Vagina (tissue), 2 donors: ENCODE results near the gene ENTPD7. TPM values are rescaled to one million over a fixed set of nuclear protein-coding genes. Genes with fewer than 3 reads are reported as not detected.

Source experiments
- DNase-seq, 2 donors: peaks; one replicate each; pipeline ENCODE4 v3.0.0-alpha.2; 2017; ENCODE audit errors: extremely low spot score in 2 of 2
- H3K27ac ChIP-seq: fragments of 200-600 bp; sonication (generic); one replicate; pipeline ENCODE4 v1.5.1; 2019
- H3K27me3 ChIP-seq: fragments of 200-600 bp; sonication (generic); one replicate; pipeline ENCODE4 v1.5.1; 2019
- H3K36me3 ChIP-seq, 2 donors: fragments of 200-600 bp; sonication (generic); one replicate each; pipeline ENCODE4 v1.5.1; 2017 to 2019
- H3K4me1 ChIP-seq: fragments of 200-600 bp; sonication (generic); one replicate; pipeline ENCODE4 v1.5.1; 2019
- H3K4me3 ChIP-seq, 2 donors: fragments of 200-600 bp; sonication (generic); 1 replicate in 1 of 2; 2 replicates in 1 of 2; pipeline ENCODE4 v1.5.1; 2016 to 2019
- H3K9me3 ChIP-seq: fragments of 200-600 bp; sonication (generic); one replicate; pipeline ENCODE4 v1.5.1; 2019
- POLR2A ChIP-seq, 2 donors: fragments of 450-650 bp; IDR thresholded peaks; one replicate each; pipeline ENCODE4 v1.6.1; 2017; ENCODE audit warnings: antibody characterized with exemption in 2 of 2, mild to moderate bottlenecking in 2 of 2, moderate library complexity in 2 of 2
- POLR2AphosphoS5 ChIP-seq, 2 donors: sonication (generic); formaldehyde crosslinking; IDR thresholded peaks; one replicate each; pipeline ENCODE4 v1.9.0; 2017; ENCODE audit warnings: antibody characterized with exemption in 2 of 2, mild to moderate bottlenecking in 2 of 2, low read depth in 1 of 2; ENCODE audit not compliant: insufficient read depth in 1 of 2
- intact Hi-C: fragments of 100-400 bp; cut with DNase I; formaldehyde crosslinking; loops from one replicate; pipeline ENCODE4 v1.15.1; 2023
- total RNA-seq: library from RNA; depleted of rRNA; stranded (reverse); fragments of >200 nt; gene quantifications from one replicate; pipeline ENCODE4 v1.2.3, GENCODE V29; 2016
- TF ChIP-seq, protein P1 (sequence below), 3 experiments: fragments of 450-650 bp in 2 of 3; fragments of 200-600 bp in 1 of 3; sonication (generic) in 1 of 3; IDR thresholded peaks; one replicate each; pipeline ENCODE4 v1.5.1; 2017 to 2019; ENCODE audit warnings: antibody characterized with exemption in 3 of 3, mild to moderate bottlenecking in 2 of 3, moderate library complexity in 2 of 3

Gene ENTPD7
- total RNA-seq, 1 donor from 2014 or later = 6.6 TPM

DNA sequence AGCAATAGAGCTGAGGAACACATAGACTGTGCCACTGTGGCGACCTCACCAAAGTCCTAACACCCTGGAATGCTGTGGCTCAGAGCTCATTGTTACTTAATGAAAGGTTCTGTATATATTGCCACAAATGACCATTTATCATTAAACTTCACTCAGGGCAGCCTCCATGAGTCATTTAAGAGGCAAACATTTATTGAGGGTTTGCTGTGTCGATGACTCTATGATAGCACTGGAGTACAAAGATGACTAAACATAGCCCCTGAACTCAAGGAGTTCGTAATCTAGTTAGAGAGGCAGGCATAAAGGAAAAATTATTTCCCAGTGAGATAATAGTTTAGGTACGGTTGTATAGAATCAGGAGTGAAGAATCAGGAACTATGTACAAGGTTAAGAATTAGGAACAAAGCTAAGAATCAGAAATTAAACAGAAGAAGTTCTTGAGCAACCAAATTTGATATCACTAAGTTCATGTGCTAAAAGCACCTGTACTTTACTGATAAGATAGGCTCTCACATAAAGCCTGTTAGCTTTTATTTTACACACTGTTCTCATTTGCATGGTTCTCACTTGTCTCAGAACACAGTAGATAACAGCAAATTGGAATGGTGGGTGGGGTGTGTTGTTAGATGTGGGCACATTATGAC is 7.9 kb downstream of the ENTPD7 start:
- intact Hi-C loops = no loop called here
- Histone ChIP-seq H3K4me3 (no peak overlapping the region), H3K36me3 (peaks cover 0 to 11% of the 10 kb centered on the region in 2 donors), H3K27ac (no peak overlapping the region), H3K27me3 (no peaks in the 10 kb centered on the region), H3K4me1 (no peaks in the 10 kb centered on the region), H3K9me3 (no peaks in the 10 kb centered on the region)
- no peak for DNase-seq
- TF ChIP-seq POLR2A (IDR thresholded peaks at IDR 0.05) (no peak), POLR2AphosphoS5 (IDR thresholded peaks at IDR 0.05; ENCODE audit: insufficient read depth in 1 of 2, low read depth in 1 of 2) (no peak)
- TF ChIP-seq, protein P1, sequence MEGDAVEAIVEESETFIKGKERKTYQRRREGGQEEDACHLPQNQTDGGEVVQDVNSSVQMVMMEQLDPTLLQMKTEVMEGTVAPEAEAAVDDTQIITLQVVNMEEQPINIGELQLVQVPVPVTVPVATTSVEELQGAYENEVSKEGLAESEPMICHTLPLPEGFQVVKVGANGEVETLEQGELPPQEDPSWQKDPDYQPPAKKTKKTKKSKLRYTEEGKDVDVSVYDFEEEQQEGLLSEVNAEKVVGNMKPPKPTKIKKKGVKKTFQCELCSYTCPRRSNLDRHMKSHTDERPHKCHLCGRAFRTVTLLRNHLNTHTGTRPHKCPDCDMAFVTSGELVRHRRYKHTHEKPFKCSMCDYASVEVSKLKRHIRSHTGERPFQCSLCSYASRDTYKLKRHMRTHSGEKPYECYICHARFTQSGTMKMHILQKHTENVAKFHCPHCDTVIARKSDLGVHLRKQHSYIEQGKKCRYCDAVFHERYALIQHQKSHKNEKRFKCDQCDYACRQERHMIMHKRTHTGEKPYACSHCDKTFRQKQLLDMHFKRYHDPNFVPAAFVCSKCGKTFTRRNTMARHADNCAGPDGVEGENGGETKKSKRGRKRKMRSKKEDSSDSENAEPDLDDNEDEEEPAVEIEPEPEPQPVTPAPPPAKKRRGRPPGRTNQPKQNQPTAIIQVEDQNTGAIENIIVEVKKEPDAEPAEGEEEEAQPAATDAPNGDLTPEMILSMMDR (IDR thresholded peaks at IDR 0.05) = no peak

DNA sequence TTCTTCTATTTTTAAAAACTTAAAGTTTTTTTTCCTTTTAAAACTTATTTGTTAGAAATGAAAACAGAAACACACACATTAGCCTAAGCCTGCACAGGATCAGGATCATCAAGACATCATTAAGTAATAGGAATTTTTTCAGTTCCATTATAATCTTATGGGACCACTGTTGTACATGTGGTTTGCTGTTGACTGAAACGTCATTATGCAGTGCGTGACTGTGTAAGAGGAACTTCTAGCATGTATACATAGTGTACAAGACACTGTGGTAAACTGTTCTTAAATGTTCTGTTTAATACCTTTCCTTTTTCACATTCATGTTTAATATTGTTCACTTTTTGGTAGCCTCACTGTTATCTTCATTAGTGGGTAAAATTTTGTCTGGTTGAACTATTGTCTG is 12.1 kb downstream of the ENTPD7 start:
- no peaks in the 10 kb centered on the region for H3K9me3 ChIP-seq
- H3K4me1 ChIP-seq = peaks cover 10% of the 10 kb centered on the region
- no peak for DNase-seq
- H3K36me3 ChIP-seq = peaks cover 0 to 6% of the 10 kb centered on the region in 2 donors
- no peak overlapping the region for H3K4me3 ChIP-seq
- H3K27ac ChIP-seq = no peak overlapping the region
- intact Hi-C loops = no loop called here
- no peak for TF ChIP-seq POLR2AphosphoS5 (IDR thresholded peaks at IDR 0.05; ENCODE audit: insufficient read depth in 1 of 2, low read depth in 1 of 2)
- TF ChIP-seq, protein P1 (IDR thresholded peaks at IDR 0.05) = no peak
- TF ChIP-seq POLR2A (IDR thresholded peaks at IDR 0.05) = no peak
- no peaks in the 10 kb centered on the region for H3K27me3 ChIP-seq

DNA sequence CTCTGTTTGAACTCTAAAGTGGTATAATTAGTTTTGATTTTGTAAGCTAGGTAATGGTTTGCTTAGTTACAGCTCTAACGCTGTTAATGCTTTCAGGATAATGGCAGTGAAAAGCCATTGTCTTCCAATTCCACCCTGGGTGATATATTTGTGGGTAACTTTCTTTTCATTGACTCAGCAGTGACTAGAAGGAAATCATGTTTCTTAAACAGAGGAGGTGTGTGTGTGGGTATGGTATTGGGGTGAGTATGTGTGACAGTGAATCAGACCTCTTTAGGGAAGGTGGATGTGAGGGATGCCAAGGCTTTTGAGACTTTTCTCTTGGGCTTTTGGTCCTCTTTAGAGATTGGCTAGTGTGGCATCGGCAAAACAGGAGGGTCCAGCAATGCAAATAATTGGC is 13.6 kb downstream of the ENTPD7 start:
- DNase-seq = no peak
- no peak overlapping the region for H3K27ac ChIP-seq

DNA sequence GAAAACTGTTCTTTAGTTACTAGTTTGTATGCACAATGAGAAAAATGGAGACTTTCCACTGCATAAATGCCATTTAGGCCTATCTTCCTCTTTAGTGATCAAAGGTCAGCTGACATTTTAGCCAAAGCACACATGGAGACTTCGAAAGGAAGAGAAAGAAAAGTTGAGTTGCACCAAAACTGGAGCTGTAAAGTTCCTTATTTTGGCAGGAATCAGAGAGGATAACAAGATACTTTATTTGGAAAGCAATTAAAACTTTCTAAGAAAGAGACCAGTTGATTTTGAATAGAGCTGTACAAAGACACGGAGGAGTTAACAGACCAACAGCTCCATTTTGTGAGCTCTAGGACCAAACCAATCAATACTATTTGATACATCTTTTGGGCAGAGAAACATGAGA is 14.2 kb downstream of the ENTPD7 start:
- Histone ChIP-seq H3K36me3 (peaks cover 0 to 6% of the 10 kb centered on the region in 2 donors), H3K27ac (no peak overlapping the region), H3K4me1 (peaks cover 10% of the 10 kb centered on the region), H3K9me3 (no peaks in the 10 kb centered on the region), H3K4me3 (no peak overlapping the region), H3K27me3 (no peaks in the 10 kb centered on the region)
- DNase-seq = no peak
- TF ChIP-seq POLR2AphosphoS5 (IDR thresholded peaks at IDR 0.05; ENCODE audit: insufficient read depth in 1 of 2, low read depth in 1 of 2) = no peak
- TF ChIP-seq, protein P1 (IDR thresholded peaks at IDR 0.05) = no peak
- TF ChIP-seq POLR2A (IDR thresholded peaks at IDR 0.05) = no peak
- intact Hi-C loops = no loop called here

More for the DNA sequence above, 13.6 kb downstream of the ENTPD7 start:
- Histone ChIP-seq H3K9me3 (no peaks in the 10 kb centered on the region), H3K36me3 (peaks cover 0 to 6% of the 10 kb centered on the region in 2 donors), H3K27me3 (no peaks in the 10 kb centered on the region), H3K4me3 (no peak overlapping the region), H3K4me1 (peaks cover 10% of the 10 kb centered on the region)
- TF ChIP-seq, protein P1 (IDR thresholded peaks at IDR 0.05) = no peak
- no peak for TF ChIP-seq POLR2AphosphoS5 (IDR thresholded peaks at IDR 0.05; ENCODE audit: insufficient read depth in 1 of 2, low read depth in 1 of 2)
- no peak for TF ChIP-seq POLR2A (IDR thresholded peaks at IDR 0.05)
- intact Hi-C loops = no loop called here

DNA sequence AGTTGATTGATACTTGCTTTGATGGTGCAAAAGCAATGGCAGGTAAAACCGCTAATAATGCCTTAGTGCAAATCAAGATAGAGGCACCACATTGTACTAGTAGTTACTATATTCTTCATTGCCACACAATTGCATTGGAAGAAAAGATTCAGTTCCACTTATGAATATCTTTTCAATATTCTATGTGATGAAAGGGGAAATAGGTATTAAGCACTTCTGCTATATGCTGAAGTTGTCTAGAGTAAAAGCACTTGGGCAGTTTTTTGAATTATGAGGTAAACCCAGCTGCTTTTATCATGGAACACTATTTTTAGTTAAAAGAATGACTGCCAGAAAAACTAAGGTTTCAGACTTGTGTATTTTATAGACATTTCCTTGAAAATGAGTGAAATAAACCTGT is 15.5 kb downstream of the ENTPD7 start:
- Histone ChIP-seq H3K4me3 (no peak overlapping the region), H3K9me3 (no peaks in the 10 kb centered on the region), H3K36me3 (peaks cover 0 to 10% of the 10 kb centered on the region in 2 donors), H3K27ac (no peak overlapping the region), H3K4me1 (peaks cover 10% of the 10 kb centered on the region), H3K27me3 (no peaks in the 10 kb centered on the region)
- TF ChIP-seq POLR2AphosphoS5 (IDR thresholded peaks at IDR 0.05; ENCODE audit: insufficient read depth in 1 of 2, low read depth in 1 of 2) (no peak), POLR2A (IDR thresholded peaks at IDR 0.05) (no peak)
- TF ChIP-seq, protein P1 (IDR thresholded peaks at IDR 0.05) = no peak
- no peak for DNase-seq
- intact Hi-C loops = no loop called here
